HepG2 (cell line): ENCODE data around the gene MAP3K9.

Experiments
- HNRNPUL1 ChIP-seq: fragments of 200-400 bp; formaldehyde crosslinking; IDR thresholded peaks from 2 replicates; pipeline ENCODE4 v1.6.1; 2017; ENCODE audit warnings: low read depth, mild to moderate bottlenecking, low read length, moderate library complexity
- PHF8 ChIP-seq: sonication (generic); formaldehyde crosslinking; IDR thresholded peaks from 2 replicates; pipeline ENCODE4 v1.5.0; 2020; ENCODE audit warnings: missing genetic modification reagents
- POLR2A ChIP-seq, 2 experiments: IDR thresholded peaks; 2 replicates each; pipeline ENCODE4 v1.6.1; 2011; ENCODE audit warnings: low read depth in 2 of 2, low read length in 2 of 2, mild to moderate bottlenecking in 1 of 2, moderate library complexity in 1 of 2; ENCODE audit not compliant: insufficient read depth in 1 of 2
- POLR2AphosphoS5 ChIP-seq: IDR thresholded peaks from 2 replicates; pipeline ENCODE4 v1.6.1; 2012; ENCODE audit warnings: low read depth, low read length
- PRDM10 ChIP-seq: sonication (generic); formaldehyde crosslinking; IDR thresholded peaks from 2 replicates; pipeline ENCODE4 v1.4.0; 2020; ENCODE audit warnings: low read depth, missing genetic modification reagents
- PREB ChIP-seq: sonication (generic); formaldehyde crosslinking; IDR thresholded peaks from 2 replicates; pipeline ENCODE4 v1.4.0; 2020; ENCODE audit warnings: missing genetic modification reagents
- TAF1 ChIP-seq: sonication (generic); formaldehyde crosslinking; IDR thresholded peaks from 2 replicates; pipeline ENCODE4 v1.4.0; 2020; ENCODE audit warnings: missing genetic modification reagents
- TFDP2 ChIP-seq: sonication (generic); formaldehyde crosslinking; IDR thresholded peaks from 2 replicates; pipeline ENCODE4 v1.4.0; 2020; ENCODE audit warnings: missing genetic modification reagents
- ZNF678 ChIP-seq: sonication (generic); formaldehyde crosslinking; IDR thresholded peaks from 2 replicates; pipeline ENCODE4 v1.4.0; 2020; ENCODE audit warnings: mild to moderate bottlenecking, missing genetic modification reagents
- TF ChIP-seq, protein P1 (sequence below): sonication (generic); formaldehyde crosslinking; IDR thresholded peaks from 2 replicates; pipeline ENCODE4 v1.5.0; 2020; ENCODE audit warnings: mild to moderate bottlenecking, missing genetic modification reagents, moderate library complexity
- TF ChIP-seq, protein P2 (sequence below), 2 experiments: sonication (generic) in 1 of 2; formaldehyde crosslinking in 1 of 2; IDR thresholded peaks; 2 replicates each; pipeline versions ENCODE4 v1.5.1 to v1.6.1; 2011 to 2020; ENCODE audit warnings: borderline replicate concordance in 1 of 2, low read depth in 1 of 2, low read length in 1 of 2, mild to moderate bottlenecking in 1 of 2, missing genetic modification reagents in 1 of 2, moderate library complexity in 1 of 2
- TF ChIP-seq, protein P3 (sequence below): sonication (generic); formaldehyde crosslinking; IDR thresholded peaks from 2 replicates; pipeline ENCODE4 v1.4.0; 2020; ENCODE audit warnings: mild to moderate bottlenecking, missing genetic modification reagents
- TF ChIP-seq, protein P4 (sequence below): sonication (generic); formaldehyde crosslinking; IDR thresholded peaks from 2 replicates; pipeline ENCODE4 v1.4.0; 2020; ENCODE audit warnings: mild to moderate bottlenecking, missing genetic modification reagents
- TF ChIP-seq, protein P5 (sequence below): sonication (generic); formaldehyde crosslinking; IDR thresholded peaks from 2 replicates; pipeline ENCODE4 v1.4.0; 2020; ENCODE audit warnings: missing genetic modification reagents, borderline replicate concordance

- TF ChIP-seq PHF8 (CRISPR knock-in tag) (no peak), PREB (no peak), TFDP2 (CRISPR knock-in tag) (no peak), POLR2A (IDR thresholded peaks at IDR 0.05; ENCODE audit: insufficient read depth in 1 of 2, low read depth in 2 of 2, low read length in 2 of 2) (no peak), POLR2AphosphoS5 (no peak), PRDM10 (0 out of 2 replicates have a peak, but pooled peaks have one; percentile 48), ZNF678 (CRISPR knock-in tag) (no peak), HNRNPUL1 (no peak), TAF1 (CRISPR knock-in tag) (no peak)
- TF ChIP-seq, protein P1, sequence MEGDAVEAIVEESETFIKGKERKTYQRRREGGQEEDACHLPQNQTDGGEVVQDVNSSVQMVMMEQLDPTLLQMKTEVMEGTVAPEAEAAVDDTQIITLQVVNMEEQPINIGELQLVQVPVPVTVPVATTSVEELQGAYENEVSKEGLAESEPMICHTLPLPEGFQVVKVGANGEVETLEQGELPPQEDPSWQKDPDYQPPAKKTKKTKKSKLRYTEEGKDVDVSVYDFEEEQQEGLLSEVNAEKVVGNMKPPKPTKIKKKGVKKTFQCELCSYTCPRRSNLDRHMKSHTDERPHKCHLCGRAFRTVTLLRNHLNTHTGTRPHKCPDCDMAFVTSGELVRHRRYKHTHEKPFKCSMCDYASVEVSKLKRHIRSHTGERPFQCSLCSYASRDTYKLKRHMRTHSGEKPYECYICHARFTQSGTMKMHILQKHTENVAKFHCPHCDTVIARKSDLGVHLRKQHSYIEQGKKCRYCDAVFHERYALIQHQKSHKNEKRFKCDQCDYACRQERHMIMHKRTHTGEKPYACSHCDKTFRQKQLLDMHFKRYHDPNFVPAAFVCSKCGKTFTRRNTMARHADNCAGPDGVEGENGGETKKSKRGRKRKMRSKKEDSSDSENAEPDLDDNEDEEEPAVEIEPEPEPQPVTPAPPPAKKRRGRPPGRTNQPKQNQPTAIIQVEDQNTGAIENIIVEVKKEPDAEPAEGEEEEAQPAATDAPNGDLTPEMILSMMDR, result peak; percentile 17; the same call in 1 of the 2 replicates
- TF ChIP-seq, protein P2, sequence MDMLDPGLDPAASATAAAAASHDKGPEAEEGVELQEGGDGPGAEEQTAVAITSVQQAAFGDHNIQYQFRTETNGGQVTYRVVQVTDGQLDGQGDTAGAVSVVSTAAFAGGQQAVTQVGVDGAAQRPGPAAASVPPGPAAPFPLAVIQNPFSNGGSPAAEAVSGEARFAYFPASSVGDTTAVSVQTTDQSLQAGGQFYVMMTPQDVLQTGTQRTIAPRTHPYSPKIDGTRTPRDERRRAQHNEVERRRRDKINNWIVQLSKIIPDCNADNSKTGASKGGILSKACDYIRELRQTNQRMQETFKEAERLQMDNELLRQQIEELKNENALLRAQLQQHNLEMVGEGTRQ (IDR thresholded peaks at IDR 0.05; ENCODE audit: low read depth, low read length), result no peak
- TF ChIP-seq, protein P2 (CRISPR knock-in tag; IDR thresholded peaks at IDR 0.05; ENCODE audit: borderline replicate concordance), result no peak
- TF ChIP-seq, protein P3, sequence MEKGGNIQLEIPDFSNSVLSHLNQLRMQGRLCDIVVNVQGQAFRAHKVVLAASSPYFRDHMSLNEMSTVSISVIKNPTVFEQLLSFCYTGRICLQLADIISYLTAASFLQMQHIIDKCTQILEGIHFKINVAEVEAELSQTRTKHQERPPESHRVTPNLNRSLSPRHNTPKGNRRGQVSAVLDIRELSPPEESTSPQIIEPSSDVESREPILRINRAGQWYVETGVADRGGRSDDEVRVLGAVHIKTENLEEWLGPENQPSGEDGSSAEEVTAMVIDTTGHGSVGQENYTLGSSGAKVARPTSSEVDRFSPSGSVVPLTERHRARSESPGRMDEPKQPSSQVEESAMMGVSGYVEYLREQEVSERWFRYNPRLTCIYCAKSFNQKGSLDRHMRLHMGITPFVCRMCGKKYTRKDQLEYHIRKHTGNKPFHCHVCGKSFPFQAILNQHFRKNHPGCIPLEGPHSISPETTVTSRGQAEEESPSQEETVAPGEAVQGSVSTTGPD (CRISPR knock-in tag), result no peak
- TF ChIP-seq, protein P4, sequence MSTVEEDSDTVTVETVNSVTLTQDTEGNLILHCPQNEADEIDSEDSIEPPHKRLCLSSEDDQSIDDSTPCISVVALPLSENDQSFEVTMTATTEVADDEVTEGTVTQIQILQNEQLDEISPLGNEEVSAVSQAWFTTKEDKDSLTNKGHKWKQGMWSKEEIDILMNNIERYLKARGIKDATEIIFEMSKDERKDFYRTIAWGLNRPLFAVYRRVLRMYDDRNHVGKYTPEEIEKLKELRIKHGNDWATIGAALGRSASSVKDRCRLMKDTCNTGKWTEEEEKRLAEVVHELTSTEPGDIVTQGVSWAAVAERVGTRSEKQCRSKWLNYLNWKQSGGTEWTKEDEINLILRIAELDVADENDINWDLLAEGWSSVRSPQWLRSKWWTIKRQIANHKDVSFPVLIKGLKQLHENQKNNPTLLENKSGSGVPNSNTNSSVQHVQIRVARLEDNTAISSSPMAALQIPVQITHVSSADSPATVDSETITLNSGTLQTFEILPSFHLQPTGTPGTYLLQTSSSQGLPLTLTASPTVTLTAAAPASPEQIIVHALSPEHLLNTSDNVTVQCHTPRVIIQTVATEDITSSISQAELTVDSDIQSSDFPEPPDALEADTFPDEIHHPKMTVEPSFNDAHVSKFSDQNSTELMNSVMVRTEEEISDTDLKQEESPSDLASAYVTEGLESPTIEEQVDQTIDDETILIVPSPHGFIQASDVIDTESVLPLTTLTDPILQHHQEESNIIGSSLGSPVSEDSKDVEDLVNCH (CRISPR knock-in tag), result no peak
- TF ChIP-seq, protein P5, sequence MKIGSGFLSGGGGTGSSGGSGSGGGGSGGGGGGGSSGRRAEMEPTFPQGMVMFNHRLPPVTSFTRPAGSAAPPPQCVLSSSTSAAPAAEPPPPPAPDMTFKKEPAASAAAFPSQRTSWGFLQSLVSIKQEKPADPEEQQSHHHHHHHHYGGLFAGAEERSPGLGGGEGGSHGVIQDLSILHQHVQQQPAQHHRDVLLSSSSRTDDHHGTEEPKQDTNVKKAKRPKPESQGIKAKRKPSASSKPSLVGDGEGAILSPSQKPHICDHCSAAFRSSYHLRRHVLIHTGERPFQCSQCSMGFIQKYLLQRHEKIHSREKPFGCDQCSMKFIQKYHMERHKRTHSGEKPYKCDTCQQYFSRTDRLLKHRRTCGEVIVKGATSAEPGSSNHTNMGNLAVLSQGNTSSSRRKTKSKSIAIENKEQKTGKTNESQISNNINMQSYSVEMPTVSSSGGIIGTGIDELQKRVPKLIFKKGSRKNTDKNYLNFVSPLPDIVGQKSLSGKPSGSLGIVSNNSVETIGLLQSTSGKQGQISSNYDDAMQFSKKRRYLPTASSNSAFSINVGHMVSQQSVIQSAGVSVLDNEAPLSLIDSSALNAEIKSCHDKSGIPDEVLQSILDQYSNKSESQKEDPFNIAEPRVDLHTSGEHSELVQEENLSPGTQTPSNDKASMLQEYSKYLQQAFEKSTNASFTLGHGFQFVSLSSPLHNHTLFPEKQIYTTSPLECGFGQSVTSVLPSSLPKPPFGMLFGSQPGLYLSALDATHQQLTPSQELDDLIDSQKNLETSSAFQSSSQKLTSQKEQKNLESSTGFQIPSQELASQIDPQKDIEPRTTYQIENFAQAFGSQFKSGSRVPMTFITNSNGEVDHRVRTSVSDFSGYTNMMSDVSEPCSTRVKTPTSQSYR (CRISPR knock-in tag), result no peak
These were observed 101.9 kb downstream of the MAP3K9 start for GRCh38 chr14:70707138-70708038.
